GM18505 (cell line): ENCODE data around the gene LRMDA.
"Not testable (repeated sequence)": the region's sequence is repeated elsewhere in the genome, so short reads cannot be mapped to it uniquely, and the experiment has no call there.

Experiments
- ATAC-seq: cut with Tn5 transposase; IDR thresholded peaks from one replicate; pipeline ENCODE4 v1.9.1; 2021; ENCODE audit not compliant: unreplicated experiment
- POLR2A ChIP-seq: IDR thresholded peaks from 4 replicates; pipeline ENCODE4 v1.6.1; 2011; ENCODE audit warnings: borderline replicate concordance; ENCODE audit not compliant: insufficient read depth, insufficient read length; ENCODE audit errors: extremely low read depth

The LRMDA gene

DNA sequence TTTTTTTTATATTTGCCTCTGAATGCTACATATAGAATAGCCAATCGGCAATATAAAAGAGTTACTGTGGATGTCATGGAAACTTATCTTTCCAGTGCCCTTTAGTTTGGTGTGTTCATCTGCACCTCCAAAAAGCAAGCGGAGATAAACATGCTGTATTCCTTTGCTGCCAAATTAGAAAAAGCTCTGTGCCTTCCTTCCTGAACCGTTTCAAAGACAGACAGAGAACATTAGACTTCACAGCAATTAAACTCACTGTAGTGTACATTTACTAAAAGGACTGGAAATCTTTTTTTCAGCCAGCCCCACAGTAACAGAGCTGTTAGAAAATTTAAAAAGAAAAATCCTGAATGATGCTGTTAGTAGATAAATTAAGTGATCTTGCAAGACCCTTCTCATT, 707.5 kb downstream of the LRMDA start:
- no peak for ATAC-seq

DNA sequence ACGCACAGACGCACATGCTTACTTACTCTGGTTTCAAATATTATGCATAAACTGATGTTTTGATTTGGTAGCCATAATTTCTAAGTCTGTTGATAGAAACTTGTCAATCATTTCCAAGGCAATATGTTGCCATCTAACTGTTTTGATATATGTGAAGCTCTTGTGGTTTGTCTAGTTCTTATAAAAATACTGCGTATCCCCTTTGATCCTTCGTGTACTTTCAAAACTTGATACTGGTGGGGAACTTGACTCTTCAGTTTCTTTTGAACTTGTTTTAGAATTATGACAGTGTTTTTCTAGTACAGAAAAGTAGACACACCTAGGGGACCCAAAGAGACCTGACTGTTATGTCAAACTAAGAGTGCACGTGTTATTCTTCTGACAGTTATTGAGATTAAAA, 708.0 kb downstream of the LRMDA start:
- no peak for TF ChIP-seq POLR2A
- no peak for ATAC-seq

More for the DNA sequence above, 707.5 kb downstream of the LRMDA start:
- TF ChIP-seq POLR2A = no peak

DNA sequence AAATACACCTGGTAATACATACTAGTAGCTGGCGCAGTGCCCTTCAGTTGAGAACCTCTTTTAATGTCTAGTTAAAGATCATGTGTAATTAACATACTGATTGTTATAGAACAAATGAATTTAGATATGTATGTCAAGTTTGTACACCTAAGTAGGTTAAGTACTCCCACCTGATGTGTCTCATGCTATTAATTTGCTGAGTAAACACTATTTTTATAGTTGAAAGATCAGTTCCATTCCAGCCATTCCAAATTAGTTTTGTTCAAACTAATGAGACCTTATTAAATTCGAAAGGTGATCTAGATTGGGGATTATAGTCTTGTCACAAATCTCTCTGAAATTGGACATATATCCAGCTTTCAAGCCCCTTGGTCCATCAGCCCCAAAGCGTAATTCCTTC, 710.0 kb downstream of the LRMDA start:
- TF ChIP-seq POLR2A = no peak
- no peak for ATAC-seq

DNA sequence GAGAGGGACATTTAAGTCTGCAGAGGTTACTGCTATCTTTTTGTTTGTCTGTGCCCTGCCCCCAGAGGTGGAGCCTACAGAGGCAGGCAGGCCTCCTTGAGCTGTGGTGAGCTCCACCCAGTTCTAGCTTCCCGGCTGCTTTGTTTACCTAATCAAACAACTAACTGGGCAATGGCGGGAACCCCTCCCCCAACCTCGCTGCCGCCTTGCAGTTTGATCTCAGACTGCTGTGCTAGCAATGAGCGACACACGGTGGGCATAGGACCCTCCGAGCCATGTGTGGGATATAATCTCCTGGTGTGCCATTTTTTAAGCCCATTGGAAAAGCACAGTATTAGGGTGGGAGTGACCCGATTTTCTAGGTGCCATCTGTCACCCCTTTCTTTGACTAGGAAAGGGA, 716.8 kb downstream of the LRMDA start:
- not testable (repeated sequence) for ATAC-seq

DNA sequence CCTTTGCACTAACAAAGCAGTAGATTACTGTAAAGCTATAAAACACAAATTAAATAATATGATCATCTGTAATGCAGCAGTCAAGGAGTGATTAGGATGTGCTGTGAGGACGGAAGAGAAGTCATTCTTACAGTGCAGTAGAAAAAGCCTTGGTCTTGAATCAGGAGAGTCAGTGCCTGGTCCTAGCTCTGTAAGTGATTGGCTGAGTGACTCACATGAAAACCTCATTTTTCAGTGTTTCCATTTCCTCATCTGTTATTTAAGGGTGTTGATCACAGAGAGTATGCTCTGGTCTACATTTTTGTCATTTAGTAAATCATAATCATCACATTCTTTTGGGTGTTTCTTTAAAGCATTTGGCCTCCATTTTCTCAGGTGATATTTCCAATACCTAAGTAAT, 717.8 kb downstream of the LRMDA start:
- no peak for TF ChIP-seq POLR2A
- no peak for ATAC-seq

DNA sequence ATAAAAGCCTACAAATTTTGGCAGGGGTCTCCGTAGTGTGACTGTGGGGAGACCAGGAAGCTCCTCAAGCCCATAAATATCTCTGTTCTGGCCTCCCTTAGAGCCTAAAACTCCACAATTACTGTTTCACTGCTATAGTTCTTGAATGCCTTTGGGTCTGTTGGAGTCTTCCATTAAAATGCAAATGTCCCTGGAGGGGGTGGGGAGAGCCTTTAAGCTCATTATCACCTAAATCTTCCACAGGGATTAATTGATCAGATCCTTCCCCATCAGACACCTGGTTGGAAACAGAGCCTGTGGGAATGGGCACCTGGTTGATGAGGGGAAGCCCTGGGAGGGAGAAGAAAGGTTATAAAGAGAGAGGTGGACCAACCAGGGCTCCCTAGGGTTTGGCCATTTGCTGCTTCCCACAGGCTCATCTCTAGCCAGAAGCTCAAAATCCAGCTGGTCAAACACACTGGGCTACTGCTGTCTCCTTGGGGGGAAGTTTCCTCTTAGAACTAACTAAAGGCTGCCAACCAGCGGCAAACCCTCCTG, 718.2 kb downstream of the LRMDA start:
- ATAC-seq = no peak
- no peak for TF ChIP-seq POLR2A

DNA sequence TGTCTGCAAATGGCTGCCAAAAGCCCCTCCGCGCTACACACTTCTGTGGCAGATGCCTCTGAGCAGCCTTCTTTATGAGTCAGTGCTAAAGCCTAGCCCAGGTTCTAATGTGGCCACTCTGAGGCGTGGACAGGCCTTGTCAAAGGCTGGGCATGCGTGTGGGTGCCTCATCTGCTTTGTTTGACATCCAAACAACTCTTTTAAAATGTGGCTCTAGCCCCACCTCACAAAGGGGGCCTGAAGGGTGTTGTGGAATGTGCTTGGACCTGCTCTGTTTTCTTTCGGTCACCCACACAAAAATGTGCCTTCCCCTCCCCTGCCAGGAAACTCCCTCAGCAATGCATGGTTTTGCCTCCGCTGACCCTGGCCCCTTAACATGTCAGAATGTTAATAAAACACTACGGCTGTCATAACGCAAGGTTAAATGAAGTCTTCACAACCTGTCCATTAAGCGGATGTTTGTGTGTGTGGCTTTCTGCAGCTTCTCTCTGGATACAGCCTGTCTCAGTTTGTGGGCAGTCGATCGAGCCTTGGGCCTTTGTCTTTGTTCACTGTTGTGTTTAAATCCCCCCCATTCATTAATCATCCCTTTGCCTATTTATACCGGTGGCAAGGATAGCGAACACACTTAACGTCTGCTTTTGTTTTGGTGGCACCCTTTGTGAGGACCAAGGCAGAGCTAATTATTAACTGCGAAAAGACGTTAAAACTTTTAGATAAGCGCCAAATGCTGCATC, 718.9 kb downstream of the LRMDA start:
- no peak for TF ChIP-seq POLR2A
- ATAC-seq = no peak

DNA sequence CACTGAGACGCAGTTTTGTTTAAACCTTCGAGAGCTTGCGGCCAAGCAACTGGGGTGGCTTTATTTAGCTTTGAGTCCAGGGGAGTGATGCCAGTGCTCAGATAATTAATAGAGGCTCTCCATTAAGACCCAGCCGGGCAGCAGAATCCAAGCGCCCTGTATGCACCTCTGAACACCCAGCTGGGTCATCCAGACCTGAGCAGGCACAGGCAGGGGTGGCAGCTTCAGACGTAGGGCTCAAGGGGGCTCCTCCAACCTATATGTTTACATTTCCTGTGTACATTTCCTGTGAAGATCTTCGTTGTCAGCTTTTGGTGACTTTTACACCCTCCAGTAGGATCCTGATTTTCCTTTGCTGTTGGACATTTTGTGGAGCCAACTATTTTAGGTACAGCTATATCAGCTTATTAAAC, 719.5 kb downstream of the LRMDA start:
- no peak for ATAC-seq
- no peak for TF ChIP-seq POLR2A

DNA sequence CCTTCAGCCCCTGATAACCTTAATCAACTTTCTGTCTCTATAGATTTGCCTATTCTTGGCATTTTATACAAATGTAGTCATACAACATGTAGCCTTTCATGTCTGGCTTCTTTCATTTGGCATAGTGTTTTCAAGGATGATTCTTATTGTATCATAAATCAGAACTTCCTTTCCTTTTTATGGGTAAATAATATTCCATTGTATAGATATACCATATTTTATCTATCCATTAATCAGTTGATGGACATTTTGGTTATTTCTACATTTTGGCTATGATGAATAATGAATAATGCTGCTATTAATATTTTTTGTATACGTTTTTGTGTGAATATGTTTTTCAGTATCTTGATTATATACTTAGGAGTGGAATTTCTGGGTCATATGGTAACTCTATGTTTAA, 720.8 kb downstream of the LRMDA start:
- TF ChIP-seq POLR2A = no peak
- ATAC-seq = no peak

DNA sequence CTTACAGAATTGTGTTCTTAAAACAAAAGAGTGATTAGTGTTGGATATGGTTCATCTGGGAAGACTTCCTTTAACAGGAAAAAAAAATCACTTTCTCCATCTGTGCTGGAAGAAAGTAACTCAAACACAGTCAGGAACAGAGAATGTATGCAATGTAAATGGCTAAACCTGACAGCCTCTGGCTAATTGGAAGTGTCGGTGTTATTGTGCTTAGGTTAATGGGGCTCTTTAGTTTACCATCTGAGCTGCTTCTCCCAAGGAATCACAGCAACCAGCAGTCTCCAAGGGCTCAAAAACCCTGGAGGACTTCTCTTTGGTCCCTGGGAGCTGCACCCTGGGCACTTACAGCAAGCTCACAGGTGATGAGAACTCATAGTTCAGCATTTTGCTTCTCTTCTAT, 724.5 kb downstream of the LRMDA start:
- no peak for TF ChIP-seq POLR2A
- no peak for ATAC-seq

DNA sequence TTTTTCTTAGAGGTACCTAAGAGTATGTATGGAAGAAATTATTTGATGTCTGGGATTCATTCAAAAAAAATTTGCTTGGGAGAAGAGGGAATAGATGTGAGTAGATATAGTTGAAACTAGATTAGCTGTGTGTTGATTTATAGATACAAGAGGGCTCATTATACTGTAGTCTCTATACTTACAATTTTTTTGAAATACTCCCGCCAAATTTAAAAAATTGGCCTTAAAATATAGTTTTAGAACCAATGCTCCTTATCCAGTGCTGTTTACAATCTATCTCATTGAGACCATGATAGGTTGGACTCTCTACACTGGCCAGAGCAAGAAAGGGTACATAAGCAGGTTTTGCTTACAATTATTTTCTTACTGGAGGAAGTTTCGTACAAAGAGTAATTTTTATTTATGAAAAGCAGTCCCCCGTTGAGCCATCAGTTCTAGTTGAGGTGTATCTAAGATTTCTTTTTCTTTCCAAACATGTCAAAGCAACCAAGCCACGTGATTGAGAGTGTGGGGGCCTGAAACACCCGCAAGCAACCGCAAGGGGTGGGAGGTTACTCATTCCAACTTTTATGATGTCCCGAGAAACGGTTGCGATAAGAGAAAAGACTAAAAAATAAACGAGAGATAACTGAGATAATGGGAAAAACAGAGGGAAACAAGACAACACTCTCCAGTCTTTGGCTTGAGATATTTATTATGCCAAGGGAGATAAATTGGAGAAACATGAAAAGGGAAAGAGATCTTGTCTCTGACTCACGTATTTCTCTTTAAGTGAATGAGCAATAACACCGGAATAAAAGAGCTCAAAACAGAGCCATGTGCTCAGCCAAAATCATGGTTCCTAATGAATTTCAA, 729.2 kb downstream of the LRMDA start:
- TF ChIP-seq POLR2A = no peak
- ATAC-seq = no peak

DNA sequence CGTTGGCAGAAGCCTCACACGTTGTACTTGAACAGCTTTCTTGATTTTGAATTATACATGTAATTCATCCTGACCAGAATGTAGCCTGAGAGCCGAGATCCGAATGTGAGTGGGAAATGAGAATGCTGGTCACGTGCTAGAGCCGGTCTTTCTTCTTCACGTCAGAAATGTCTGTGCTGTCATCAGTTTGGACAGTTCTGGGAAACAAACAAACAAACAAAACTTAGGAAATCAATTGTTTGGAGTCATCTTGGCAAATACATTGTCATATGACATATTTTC, 729.8 kb downstream of the LRMDA start:
- TF ChIP-seq POLR2A = no peak
- no peak for ATAC-seq

DNA sequence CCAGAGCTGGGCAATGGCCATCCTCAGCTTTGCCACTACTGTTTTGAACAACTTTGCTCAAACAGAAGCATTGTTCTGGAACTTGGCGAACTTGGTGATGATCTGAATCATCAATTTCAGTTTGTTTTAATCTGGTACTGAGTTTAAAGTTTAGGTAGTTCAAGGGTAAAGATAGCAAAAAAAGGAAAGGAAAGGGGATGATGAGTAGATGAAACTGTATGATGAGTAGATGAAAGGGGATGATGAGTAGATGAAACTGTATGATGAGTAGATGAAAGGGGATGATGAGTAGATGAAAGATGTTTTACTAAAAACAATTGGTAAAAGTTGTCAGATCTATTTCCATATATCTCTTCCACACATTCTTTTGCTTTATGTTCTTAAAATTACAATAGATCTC, 737.0 kb downstream of the LRMDA start:
- ATAC-seq = no peak
- TF ChIP-seq POLR2A = no peak

DNA sequence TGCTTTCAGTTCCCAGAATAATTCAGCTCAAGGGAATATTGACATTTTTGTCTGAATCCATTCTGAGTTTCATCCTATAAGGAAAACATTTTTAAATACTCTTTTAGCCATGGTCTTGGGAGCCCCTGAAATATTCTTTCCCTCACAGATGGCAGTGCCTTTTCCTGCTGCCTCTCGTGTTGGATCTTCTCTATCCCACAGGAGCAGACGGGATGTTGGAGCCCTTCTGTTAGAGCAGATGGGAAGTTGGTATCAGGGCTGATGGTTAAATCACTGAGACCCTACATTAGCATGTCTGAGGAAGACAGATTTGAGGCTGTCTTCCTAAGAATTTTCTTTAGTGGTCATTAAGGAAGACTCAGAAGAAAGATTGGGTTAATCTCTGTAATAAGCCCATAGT, 737.8 kb downstream of the LRMDA start:
- ATAC-seq = no peak
- TF ChIP-seq POLR2A = no peak
